Effector CD4-positive, alpha-beta T cell (primary cell): ENCODE results near the gene TMTC2.

Source experiments
- DNase-seq: peaks from one replicate; pipeline ENCODE4 v3.0.0-alpha.2; 2020

Gene TMTC2

GRCh38 chr12:82855872-82856271 lies 169.2 kb downstream of the TMTC2 start:
- DNase-seq = no peak

GRCh38 chr12:82857276-82857675 lies 170.6 kb downstream of the TMTC2 start:
- no peak for DNase-seq

- no peak for DNase-seq
These were observed 171.3 kb downstream of the TMTC2 start for GRCh38 chr12:82857911-82858533.

- DNase-seq = no peak
These were observed 171.8 kb downstream of the TMTC2 start for GRCh38 chr12:82858534-82858917.

- DNase-seq = no peak
These were observed 175.5 kb downstream of the TMTC2 start for GRCh38 chr12:82862069-82862841.

GRCh38 chr12:82862876-82863649 lies 176.4 kb downstream of the TMTC2 start:
- DNase-seq = no peak

- no peak for DNase-seq
These were observed 179.6 kb downstream of the TMTC2 start for GRCh38 chr12:82866227-82866775.

- DNase-seq = no peak
These were observed 180.2 kb downstream of the TMTC2 start for GRCh38 chr12:82866946-82867345.

- no peak for DNase-seq
These were observed 181.2 kb downstream of the TMTC2 start for GRCh38 chr12:82867762-82868500.

GRCh38 chr12:82870771-82871377 lies 184.2 kb downstream of the TMTC2 start:
- DNase-seq = no peak

- DNase-seq = no peak
These were observed 185.4 kb downstream of the TMTC2 start for GRCh38 chr12:82872088-82872487.

GRCh38 chr12:82873309-82873708 lies 186.6 kb downstream of the TMTC2 start:
- no peak for DNase-seq

GRCh38 chr12:82873951-82874350 lies 187.2 kb downstream of the TMTC2 start:
- no peak for DNase-seq

- DNase-seq = no peak
These were observed 188.2 kb downstream of the TMTC2 start for GRCh38 chr12:82874945-82875344.

- no peak for DNase-seq
These were observed 189.4 kb downstream of the TMTC2 start for GRCh38 chr12:82876075-82876474.

GRCh38 chr12:82877963-82878362 lies 191.3 kb downstream of the TMTC2 start:
- DNase-seq = no peak

GRCh38 chr12:82880442-82880901 lies 193.8 kb downstream of the TMTC2 start:
- DNase-seq = no peak

GRCh38 chr12:82883394-82884355 lies 197.0 kb downstream of the TMTC2 start:
- DNase-seq = no peak

GRCh38 chr12:82886671-82887340 lies 200.1 kb downstream of the TMTC2 start:
- no peak for DNase-seq

GRCh38 chr12:82893896-82894295 lies 207.2 kb downstream of the TMTC2 start:
- no peak for DNase-seq
